ENCODE measurements around the gene CLDND2. TPM values are rescaled to one million over a fixed set of nuclear protein-coding genes. Genes with fewer than 3 reads are reported as not detected.

The CLDND2 gene
- total RNA-seq, 1 donor from 2014 or later, result not detected

- peak; percentile 47 for ATAC-seq
- DNase-seq (ENCODE audit: low spot score), result no peak
These were observed 10.9 kb downstream of the CLDND2 start for GRCh38 chr19:51357952-51358351.

DNA sequence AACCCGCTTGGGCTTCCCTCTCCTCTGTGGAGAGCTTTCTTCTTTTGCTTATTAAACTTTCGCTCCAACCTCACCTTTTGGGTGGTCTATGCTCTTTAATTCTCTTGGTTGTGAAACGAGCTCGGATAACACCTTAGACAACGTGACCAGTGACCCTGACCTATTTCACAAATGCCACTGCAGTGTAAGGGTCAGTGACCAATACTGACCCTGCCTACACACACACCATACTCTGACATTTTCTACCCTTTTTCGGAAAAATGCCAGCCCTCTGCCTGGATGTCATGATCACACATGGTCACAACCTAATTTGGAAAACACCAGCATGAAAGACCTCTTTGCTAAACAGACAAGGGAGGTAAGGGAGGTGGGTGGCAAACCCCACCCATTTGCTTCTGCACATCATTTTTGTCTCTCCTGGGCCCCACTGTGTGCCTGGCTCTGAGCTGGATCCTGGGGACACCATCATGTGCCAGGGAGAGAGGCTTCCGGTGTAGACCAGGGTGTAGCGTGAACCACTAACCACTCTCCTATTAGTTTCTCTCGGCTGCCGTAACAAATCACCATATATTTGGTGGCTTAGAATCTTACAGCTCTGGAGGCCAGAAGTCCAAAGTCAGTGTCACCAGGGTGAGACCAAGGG, 12.5 kb downstream of the CLDND2 start:
- ATAC-seq, result peak; percentile 86
- peak; percentile 85 for DNase-seq (ENCODE audit: low spot score)

DNA sequence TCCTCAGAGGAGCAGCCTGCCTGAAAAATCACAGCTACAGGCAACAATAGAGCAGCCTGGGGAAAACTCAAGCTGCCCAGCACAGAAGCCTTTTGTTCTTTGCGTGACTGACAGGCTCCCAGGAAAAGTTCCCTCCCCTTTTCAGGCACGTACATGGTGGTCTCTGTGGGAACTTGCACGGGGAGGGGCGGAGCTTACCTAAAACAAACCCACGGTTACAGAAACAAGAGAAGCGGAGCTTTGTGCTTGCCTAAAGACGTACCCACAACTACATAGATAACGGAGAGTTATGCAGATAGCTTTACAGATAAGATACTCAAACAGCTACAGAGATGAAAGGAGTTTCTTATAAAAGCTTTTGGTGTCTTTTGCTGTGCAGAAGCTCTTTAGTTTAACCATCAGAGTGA, 14.1 kb downstream of the CLDND2 start:
- DNase-seq (ENCODE audit: low spot score), result no peak
- ATAC-seq, result no peak

DNA sequence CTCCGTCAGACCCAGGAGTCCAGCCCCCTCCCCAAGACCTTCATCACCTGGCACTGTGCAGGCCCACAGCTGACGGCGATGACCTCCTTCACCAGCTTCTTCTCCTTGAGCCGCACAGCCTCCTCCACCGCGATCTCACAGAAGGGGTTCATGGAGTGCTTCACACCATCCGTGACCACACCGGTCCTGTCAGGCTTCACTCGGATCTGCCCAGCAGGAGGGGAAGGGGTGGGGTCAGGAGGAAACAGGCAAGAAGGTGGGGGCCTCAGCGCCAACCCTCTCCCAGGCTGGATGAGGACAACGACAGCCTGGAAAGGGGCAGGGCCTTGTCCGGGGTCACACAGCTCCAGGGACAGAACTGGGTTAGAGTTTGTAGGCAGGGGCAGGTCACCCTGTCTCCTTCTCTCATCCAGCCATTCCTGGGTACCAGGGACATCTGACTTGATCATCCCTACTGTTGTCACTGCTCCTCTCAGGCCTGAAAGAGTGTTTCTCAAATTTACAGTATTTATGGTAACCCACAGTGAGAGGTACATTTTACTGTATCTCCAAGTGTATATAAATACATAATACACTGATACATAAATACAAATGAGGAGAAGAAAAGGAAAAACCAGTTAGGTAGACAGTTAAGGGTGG, 14.6 kb downstream of the CLDND2 start:
- DNase-seq (ENCODE audit: low spot score), result no peak
- ATAC-seq, result no peak

- no peak for DNase-seq (ENCODE audit: low spot score)
- no peak for ATAC-seq
These were observed 15.9 kb downstream of the CLDND2 start for GRCh38 chr19:51352783-51353360.

DNA sequence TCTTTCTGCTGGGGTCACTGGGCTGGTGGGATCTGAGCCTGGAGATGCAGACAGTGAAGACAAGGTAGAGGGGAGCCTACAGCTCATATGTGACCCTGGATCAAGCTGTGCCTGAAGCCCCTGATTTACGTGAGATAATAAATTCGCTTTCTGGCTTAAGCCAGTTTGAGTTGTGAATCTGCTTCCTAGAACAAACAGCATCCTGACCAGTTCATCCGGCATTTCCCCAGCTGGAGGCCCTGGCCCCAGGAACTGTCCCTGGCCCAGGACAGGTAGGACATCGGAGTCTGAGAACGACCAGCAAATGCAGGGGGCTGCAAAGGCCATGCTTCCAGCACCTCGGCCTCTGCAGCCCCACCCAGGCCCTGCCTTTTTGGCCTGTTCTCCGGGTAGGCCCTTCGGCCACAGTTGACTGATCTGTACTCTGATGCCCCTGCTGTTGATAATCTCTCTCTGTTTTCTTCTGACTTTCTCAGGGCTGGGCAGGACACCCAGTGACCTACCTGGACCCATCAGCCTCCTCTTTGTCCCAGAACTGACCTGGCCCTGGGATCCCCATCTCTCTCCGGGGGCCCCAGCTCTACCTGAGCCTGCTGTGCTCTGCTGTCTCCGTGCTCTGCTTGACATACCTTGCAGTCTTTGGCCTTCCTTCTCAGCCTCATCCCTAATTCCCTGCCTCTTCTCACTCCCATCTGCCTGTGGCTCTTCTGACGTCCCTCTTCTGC, 17.4 kb downstream of the CLDND2 start:
- ATAC-seq, result no peak
- DNase-seq (ENCODE audit: low spot score), result no peak

- ATAC-seq (peak; percentile 48), DNase-seq (ENCODE audit: low spot score) (no peak)
These were observed 21.4 kb downstream of the CLDND2 start for GRCh38 chr19:51347209-51347928.

DNA sequence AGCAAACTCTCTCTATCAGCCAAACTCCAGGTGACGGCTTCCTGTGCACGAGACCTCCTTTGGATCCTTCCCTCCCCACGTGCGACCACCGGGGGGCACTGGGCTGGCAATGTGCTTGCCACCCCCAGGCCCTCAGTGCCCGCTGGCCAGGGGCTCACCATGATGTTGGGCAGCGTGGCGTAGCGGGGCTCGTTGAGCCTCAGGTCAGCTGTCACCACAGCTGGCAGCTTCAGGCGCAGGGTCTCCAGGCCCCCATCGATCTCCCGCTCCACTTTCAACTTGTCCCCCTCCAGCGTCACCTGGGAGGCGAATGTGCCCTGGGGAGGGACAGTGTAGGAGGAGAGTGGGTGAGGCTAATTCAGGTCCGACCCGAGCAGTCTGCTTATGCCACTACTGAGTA, 22.1 kb downstream of the CLDND2 start:
- DNase-seq (ENCODE audit: low spot score), result no peak
- no peak for ATAC-seq

DNA sequence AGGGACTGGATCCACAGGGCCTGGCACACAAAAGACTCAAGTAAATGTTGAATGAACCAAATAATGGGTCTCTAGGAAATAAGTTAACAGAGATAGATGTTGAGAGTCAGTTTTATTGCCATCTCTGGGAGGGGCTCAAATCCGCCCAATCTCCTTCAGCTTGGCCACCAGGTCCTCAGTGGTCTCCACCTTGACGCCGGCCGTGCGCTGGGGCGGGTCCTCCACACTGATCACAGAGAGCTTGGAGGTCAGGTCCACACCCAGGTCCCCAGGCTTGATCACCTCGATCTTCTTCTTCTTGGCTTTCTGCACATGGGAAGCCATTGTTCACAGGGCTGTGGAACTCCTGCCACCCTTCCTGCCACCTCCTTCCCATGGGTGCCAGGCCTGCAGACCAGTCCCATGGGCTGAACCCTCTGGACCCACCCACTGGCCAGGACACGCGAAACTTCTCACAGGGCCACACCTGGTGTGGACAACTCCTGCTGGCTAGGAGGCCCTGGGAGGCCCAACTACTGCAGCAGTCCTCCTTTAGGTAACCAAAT, 23.7 kb downstream of the CLDND2 start:
- DNase-seq (ENCODE audit: low spot score), result no peak

GRCh38 chr19:51342631-51343569, 25.9 kb downstream of the CLDND2 start:
- ATAC-seq (no peak), DNase-seq (ENCODE audit: low spot score) (no peak)

More for the DNA sequence above, 23.7 kb downstream of the CLDND2 start:
- ATAC-seq, result no peak

DNA sequence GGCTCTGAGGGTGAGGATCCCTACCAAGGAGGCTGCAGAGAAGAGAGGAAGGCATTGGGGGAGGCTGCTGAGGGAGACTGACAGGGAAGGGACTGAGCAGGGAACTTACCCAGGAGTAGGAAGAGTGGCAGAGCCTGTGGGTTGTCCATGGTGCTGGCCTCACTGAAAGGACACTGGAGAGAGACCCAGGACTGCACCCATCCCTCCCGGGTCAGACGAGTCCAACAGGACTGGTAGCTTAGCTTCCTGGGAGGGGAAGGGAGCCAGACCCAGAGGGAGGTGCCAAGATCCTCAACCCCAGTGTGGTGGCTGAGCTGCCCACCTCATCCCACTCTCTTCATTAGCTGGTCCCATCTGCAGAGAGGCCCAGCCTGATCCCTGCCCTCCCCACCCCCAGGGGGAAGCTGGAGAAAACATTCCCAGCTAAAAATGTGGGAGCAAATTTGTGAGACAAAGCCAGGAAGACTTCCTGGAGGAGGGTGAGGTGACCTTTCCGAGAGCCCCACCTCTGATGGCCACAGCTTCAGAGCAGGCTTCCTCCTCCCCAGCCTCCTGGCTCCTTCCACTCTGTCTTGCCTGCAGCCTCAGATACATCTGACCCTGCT, 26.7 kb downstream of the CLDND2 start, which contains the start of gene VSIG10L:
VSIG10L (minus strand) TSS at position 164 of the 605 bp plus-strand sequence; CDS start at position 149, 15 bp downstream.
- ATAC-seq, result no peak
- no peak for DNase-seq (ENCODE audit: low spot score)

DNA sequence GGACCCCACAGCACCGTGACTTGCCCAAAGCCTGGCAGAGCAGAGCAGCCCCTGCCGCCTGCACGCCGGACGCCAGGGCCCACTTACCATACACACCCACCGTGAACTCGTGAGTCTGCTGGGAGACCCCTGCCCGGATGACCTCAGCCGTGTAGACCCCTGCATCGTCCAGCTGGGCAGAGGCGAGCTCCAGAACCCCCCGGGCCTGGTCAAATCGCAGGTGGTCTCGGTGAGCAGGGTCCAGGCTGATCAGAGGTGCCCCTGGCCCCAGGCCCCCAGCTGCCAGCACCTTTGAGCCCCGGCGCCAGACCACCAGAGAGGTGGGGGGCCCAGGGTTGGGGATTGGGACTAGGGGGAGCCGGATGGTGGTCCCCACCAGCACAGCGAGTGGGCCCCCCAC, 27.7 kb downstream of the CLDND2 start:
- no peak for ATAC-seq
- DNase-seq (ENCODE audit: low spot score), result no peak

GRCh38 chr19:51339687-51340656, 28.8 kb downstream of the CLDND2 start:
- peak; percentile 98 for DNase-seq (ENCODE audit: low spot score)
- ATAC-seq, result peak; percentile 91

DNA sequence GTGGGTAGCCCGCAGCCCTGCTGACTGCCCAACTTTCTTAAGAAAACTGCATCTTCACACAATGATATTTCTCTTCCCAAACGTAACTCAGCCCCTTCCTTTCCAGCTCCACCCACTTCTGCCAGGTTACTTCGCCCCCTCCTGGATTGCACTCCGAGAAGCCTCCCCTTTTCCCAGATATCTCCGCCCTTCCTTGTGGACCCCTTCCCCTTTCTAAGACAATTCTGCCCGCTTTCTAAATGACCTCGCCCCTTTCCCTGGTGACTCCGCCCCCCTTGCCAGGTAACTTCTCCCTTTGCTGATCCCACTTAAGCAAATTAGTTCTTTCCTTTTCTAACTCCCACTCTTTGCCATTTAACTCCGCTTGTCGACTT, 29.5 kb downstream of the CLDND2 start:
- no peak for ATAC-seq
- DNase-seq (ENCODE audit: low spot score), result peak; percentile 54

DNA sequence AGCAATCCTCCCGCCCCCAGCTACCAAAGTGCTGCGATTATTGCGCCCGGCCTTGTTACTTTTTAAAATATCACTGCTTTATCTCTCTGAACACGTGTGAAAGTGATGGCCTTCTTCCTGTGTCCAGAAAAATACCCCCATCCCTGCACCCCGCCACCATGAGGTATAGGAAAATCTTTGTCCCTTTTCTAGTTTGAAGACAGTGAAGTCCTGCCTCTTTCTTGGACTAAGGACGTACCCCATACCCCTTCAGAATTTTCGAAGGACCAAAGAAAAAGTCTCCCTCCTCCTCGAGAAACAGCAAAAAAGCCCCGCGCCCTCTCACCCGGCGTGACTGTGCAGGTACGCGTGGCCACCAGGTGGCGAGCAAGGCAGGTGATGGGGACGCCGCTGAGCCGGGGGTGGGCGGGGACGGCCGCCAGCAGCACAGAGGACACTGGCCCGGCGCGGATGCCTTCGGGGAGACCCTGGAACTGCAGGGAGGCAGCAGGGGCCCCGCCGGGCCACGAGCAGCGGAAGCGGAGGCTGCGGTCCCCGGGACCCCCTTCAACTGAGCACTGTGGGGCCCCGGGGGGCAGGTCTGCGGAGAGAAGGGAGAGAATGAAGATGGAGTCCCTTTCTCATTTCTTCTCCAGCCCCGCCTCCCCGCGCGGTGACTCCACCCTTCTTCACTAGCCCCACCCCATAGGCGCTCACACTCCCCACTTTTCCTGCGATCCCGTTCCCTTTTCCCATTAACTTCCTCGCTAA, 30.1 kb downstream of the CLDND2 start:
- DNase-seq (ENCODE audit: low spot score) (peak; percentile 85), ATAC-seq (peak; percentile 73)

DNA sequence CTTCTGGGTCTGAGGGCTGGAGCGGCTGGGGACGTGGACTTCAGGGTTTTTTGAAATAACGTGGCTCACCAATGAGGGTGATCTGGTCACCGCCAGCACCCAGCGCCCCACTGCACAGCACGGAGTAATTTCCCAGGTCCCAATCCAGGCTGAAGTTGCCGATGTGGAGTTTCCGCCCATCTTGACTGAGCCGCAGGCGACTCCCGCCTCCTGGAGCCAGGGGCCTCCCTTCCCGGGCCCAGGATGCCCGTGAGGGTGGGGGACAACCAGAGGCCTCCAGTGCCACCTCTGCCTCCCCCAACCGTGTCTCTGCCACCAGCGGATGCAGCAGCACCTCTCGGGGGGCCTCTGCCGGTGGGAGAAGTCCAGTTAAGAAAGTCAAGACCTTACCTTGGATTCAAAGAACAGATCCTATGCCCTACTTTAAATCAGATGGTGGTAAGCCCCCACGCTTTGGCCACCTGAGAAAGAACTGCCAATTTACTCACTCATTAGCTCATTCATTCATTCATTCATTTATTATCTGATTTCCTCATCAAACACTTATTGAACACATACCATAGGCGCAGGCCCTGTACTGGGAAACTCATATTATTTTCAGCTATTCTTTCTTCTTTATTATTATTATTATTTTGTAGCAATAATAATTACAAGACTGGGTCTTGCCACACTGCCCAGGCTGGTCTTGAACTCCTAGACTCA, 30.8 kb downstream of the CLDND2 start:
- ATAC-seq (no peak), DNase-seq (ENCODE audit: low spot score) (no peak)
